Lung (tissue), 12 donors: ENCODE data around the gene PGM3. TPM values are rescaled to one million over a fixed set of nuclear protein-coding genes. Genes with fewer than 3 reads are reported as not detected.

ENCODE experiments used
- ATAC-seq: fragments of 200-7000 bp; cut with Tn5 transposase; one replicate; pipeline ENCODE4 v1.9.1; 2020; ENCODE audit warnings: moderate number of reproducible peaks; ENCODE audit not compliant: insufficient read depth, low FRiP score
- DNase-seq, 3 donors: peaks; one replicate each; pipeline ENCODE4 v3.0.0-alpha.2; 2013 to 2017
- H3K27ac ChIP-seq, 2 donors: one replicate each; pipeline ENCODE4 v1.5.1; 2013; ENCODE audit warnings: mild to moderate bottlenecking in 2 of 2, moderate library complexity in 2 of 2, control low read depth in 1 of 2, inconsistent platforms in 1 of 2, low read depth in 1 of 2, low read length in 1 of 2
- H3K27me3 ChIP-seq, 3 donors: one replicate each; pipeline ENCODE4 v1.5.1; 2013; ENCODE audit warnings: low read length in 2 of 3; ENCODE audit not compliant: control insufficient read depth in 3 of 3, insufficient read depth in 3 of 3
- H3K36me3 ChIP-seq, 4 donors: one replicate each; pipeline ENCODE4 v1.5.1; 2013; ENCODE audit warnings: low read length in 4 of 4, mild to moderate bottlenecking in 1 of 4, moderate library complexity in 1 of 4; ENCODE audit not compliant: control insufficient read depth in 4 of 4, insufficient read depth in 4 of 4
- H3K4me1 ChIP-seq, 5 donors: one replicate each; pipeline ENCODE4 v1.5.1; 2013; ENCODE audit warnings: low read length in 5 of 5, mild to moderate bottlenecking in 2 of 5, moderate library complexity in 1 of 5; ENCODE audit not compliant: control insufficient read depth in 5 of 5, insufficient read depth in 5 of 5
- H3K4me3 ChIP-seq: one replicate; pipeline ENCODE4 v1.5.1; 2013; ENCODE audit warnings: mild to moderate bottlenecking, control low read depth, moderate library complexity
- H3K9ac ChIP-seq, 2 donors: one replicate each; pipeline ENCODE4 v1.5.1; 2013; ENCODE audit warnings: low read length in 2 of 2, control low read depth in 1 of 2; ENCODE audit not compliant: insufficient read depth in 1 of 2
- H3K9me3 ChIP-seq, 4 donors: one replicate each; pipeline ENCODE4 v1.5.1; 2013; ENCODE audit warnings: low read length in 3 of 4, mild to moderate bottlenecking in 1 of 4, moderate library complexity in 1 of 4; ENCODE audit not compliant: control insufficient read depth in 4 of 4, insufficient read depth in 3 of 4
- CTCF ChIP-seq: IDR thresholded peaks from 2 replicates; pipeline ENCODE4 v1.5.1; 2012; ENCODE audit warnings: mild to moderate bottlenecking; ENCODE audit errors: control extremely low read depth, extremely low read depth
- WGBS, 2 donors: extraction: QIAGEN DNeasy Blood & Tissue Kit; methylation state at CpG; one replicate each; pipeline ENCODE4 v1.1.7; 2013; 5-methylcytosine and 5-hydroxymethylcytosine counted together
- polyA plus RNA-seq, 2 donors: library from polyadenylated mRNA; stranded (reverse); fragments of 200-250 nt; gene quantifications; one replicate each; pipeline ENCODE4 v1.2.1, GENCODE V29; 2013
- total RNA-seq, 2 donors: library from RNA; depleted of rRNA in 1 of 2; stranded (reverse); fragments of >200 nt in 1 of 2; gene quantifications; one replicate each; pipeline ENCODE4 v1.2.1, GENCODE V29; 2014 to 2021
- donor health status: control.
- donor health status: control.
- donor health status: Bipolar disorder and iron deficiency.
- donor health status: healthy.
- donor health status: DM: yes; HTN: yes; CAD: no.

The PGM3 gene
- total and polyA plus RNA-seq, 4 donors, result 10.0 to 57.9 (median 30.3) TPM

DNA sequence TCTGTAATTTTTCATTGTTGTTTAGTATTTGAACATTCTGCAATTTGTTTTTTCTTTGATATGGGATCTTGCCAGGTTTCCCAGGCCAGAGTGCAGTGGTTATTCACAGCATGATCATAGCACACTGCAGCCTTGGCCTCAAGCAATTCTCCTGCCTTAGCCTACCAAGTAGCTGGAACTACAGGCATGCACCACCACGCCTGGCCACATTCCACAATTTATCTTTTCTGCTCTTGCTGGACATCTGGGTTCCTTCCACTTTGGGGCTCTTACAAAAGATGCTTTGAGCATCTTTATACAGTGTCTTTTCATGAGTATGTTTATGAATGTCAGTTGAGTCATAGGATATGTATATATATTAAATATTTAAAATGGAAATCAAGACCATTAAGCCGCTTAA, 42.0 kb downstream of the PGM3 start:
- peaks cover 0 to 27% (median 8%) of the 10 kb centered on the region in 4 donors for H3K36me3 ChIP-seq
- WGBS, 2 donors, result 97 to 99% methylated on average over 2 of the region's 2 CpGs

DNA sequence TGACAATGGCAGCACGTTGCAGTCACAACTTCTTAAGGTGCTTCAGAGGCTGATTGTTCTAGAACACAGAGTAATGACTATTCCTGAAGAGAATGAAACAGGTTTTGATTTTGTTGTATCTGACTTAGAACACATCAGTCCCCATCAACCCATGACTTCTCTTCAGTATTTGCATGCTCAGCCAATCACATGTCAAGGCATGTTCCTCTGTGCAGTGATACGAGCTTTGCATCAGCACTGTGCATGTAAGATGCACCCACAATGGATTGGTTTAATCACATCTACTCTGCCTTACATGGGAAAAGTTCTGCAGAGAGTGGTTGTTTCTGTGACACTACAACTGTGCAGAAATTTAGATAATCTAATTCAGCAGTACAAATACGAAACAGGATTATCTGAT, 54.3 kb downstream of the PGM3 start:
- peaks cover 6 to 37% (median 22%) of the 10 kb centered on the region in 4 donors for H3K36me3 ChIP-seq
- H3K9me3 ChIP-seq, result no peaks in the 10 kb centered on the region
- no peak overlapping the region for H3K27ac ChIP-seq
- DNase-seq, result no peak
- no peaks in the 10 kb centered on the region for H3K27me3 ChIP-seq
- H3K4me1 ChIP-seq, result no peaks in the 10 kb centered on the region
- no peak for ATAC-seq
- H3K4me3 ChIP-seq, result no peak overlapping the region
- H3K9ac ChIP-seq, result no peak overlapping the region
- no peak for TF ChIP-seq CTCF
- 90 to 97% methylated on average over 3 of the region's 3 CpGs for WGBS, 2 donors

More for the DNA sequence above, 42.0 kb downstream of the PGM3 start:
- Histone ChIP-seq H3K27ac (no peak overlapping the region), H3K27me3 (no peaks in the 10 kb centered on the region), H3K9me3 (no peaks in the 10 kb centered on the region), H3K4me1 (peaks cover 0 to 4% (median 0%) of the 10 kb centered on the region in 5 donors), H3K4me3 (no peak overlapping the region), H3K9ac (no peak overlapping the region)
- no peak for ATAC-seq
- no peak for TF ChIP-seq CTCF
- DNase-seq, result no peak

DNA sequence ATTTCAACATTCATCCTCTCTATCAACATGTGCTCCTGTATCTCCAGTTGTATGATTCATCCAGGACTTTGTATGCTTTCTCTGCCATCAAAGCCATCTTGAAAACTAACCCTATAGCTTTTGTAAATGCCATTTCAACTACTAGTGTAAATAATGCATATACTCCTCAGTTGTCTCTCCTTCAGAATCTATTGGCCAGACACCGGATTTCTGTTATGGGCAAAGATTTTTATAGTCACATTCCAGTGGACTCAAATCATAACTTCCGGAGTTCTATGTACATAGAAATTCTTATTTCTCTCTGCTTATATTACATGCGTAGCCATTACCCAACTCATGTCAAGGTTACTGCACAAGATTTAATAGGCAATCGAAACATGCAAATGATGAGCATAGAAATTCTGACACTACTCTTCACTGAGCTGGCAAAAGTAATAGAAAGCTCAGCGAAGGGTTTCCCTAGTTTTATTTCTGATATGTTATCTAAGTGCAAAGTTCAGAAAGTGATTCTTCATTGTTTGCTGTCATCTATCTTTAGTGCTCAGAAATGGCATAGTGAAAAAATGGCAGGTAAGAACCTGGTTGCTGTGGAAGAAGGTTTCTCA, 54.8 kb downstream of the PGM3 start:
- Histone ChIP-seq H3K4me1 (no peaks in the 10 kb centered on the region), H3K4me3 (no peak overlapping the region), H3K27ac (no peak overlapping the region), H3K9ac (no peak overlapping the region), H3K27me3 (no peaks in the 10 kb centered on the region), H3K36me3 (peaks cover 6 to 37% (median 21%) of the 10 kb centered on the region in 4 donors), H3K9me3 (no peaks in the 10 kb centered on the region)
- DNase-seq (no peak), ATAC-seq (no peak)
- 94 to 98% methylated on average over 5 of the region's 5 CpGs for WGBS, 2 donors
- TF ChIP-seq CTCF, result no peak

- ATAC-seq (no peak), DNase-seq (no peak)
- Histone ChIP-seq H3K27me3 (no peaks in the 10 kb centered on the region), H3K4me1 (no peaks in the 10 kb centered on the region), H3K27ac (no peak overlapping the region), H3K36me3 (peaks cover 9 to 35% (median 25%) of the 10 kb centered on the region in 4 donors), H3K4me3 (no peak overlapping the region), H3K9ac (no peak overlapping the region), H3K9me3 (no peaks in the 10 kb centered on the region)
- no peak for TF ChIP-seq CTCF
- WGBS, 2 donors, result 94% methylated on average over 3 of the region's 3 CpGs
These were observed 60.9 kb downstream of the PGM3 start for GRCh38 chr6:83132121-83132520.
